PFSK-1 (cell line): ENCODE results near the gene COQ7.

Experiments
- FOXP2 ChIP-seq: optimal IDR thresholded peaks from 2 replicates; pipeline ENCODE3; 2011; ENCODE audit warnings: borderline replicate concordance, control low read depth, inconsistent platforms; ENCODE audit not compliant: insufficient read depth; ENCODE audit errors: extremely low read length, extremely low read depth
- POLR2AphosphoS5 ChIP-seq: IDR thresholded peaks from 2 replicates; pipeline ENCODE4 v1.6.1; 2012; ENCODE audit warnings: low read depth, mild to moderate bottlenecking, control low read depth, low read length, moderate library complexity
- SIN3A ChIP-seq: IDR thresholded peaks from 2 replicates; pipeline ENCODE4 v1.6.1; 2012; ENCODE audit warnings: mild to moderate bottlenecking, low read length, moderate library complexity, borderline replicate concordance; ENCODE audit not compliant: insufficient read depth
- TAF1 ChIP-seq: IDR thresholded peaks from 2 replicates; pipeline ENCODE4 v1.6.1; 2012; ENCODE audit warnings: low read length, control low read depth, borderline replicate concordance; ENCODE audit not compliant: insufficient read depth
- TF ChIP-seq, protein P1 (sequence below), 2 experiments: IDR thresholded peaks; 2 replicates each; pipeline versions ENCODE4 v1.6.1 to v1.8.0; 2011 to 2012; ENCODE audit warnings: low read depth in 2 of 2, low read length in 2 of 2, control low read depth in 1 of 2, inconsistent platforms in 1 of 2, mild to moderate bottlenecking in 1 of 2, moderate library complexity in 1 of 2; ENCODE audit not compliant: insufficient read depth in 1 of 2

Gene COQ7

GRCh38 chr16:19031738-19032137 lies 35.7 kb upstream of the COQ7 start:
- no peak for TF ChIP-seq FOXP2
- no peak for TF ChIP-seq SIN3A
- TF ChIP-seq, protein P1, sequence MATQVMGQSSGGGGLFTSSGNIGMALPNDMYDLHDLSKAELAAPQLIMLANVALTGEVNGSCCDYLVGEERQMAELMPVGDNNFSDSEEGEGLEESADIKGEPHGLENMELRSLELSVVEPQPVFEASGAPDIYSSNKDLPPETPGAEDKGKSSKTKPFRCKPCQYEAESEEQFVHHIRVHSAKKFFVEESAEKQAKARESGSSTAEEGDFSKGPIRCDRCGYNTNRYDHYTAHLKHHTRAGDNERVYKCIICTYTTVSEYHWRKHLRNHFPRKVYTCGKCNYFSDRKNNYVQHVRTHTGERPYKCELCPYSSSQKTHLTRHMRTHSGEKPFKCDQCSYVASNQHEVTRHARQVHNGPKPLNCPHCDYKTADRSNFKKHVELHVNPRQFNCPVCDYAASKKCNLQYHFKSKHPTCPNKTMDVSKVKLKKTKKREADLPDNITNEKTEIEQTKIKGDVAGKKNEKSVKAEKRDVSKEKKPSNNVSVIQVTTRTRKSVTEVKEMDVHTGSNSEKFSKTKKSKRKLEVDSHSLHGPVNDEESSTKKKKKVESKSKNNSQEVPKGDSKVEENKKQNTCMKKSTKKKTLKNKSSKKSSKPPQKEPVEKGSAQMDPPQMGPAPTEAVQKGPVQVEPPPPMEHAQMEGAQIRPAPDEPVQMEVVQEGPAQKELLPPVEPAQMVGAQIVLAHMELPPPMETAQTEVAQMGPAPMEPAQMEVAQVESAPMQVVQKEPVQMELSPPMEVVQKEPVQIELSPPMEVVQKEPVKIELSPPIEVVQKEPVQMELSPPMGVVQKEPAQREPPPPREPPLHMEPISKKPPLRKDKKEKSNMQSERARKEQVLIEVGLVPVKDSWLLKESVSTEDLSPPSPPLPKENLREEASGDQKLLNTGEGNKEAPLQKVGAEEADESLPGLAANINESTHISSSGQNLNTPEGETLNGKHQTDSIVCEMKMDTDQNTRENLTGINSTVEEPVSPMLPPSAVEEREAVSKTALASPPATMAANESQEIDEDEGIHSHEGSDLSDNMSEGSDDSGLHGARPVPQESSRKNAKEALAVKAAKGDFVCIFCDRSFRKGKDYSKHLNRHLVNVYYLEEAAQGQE (IDR thresholded peaks at IDR 0.05; ENCODE audit: insufficient read depth in 1 of 2, low read depth in 2 of 2, low read length in 2 of 2), result no peak
- no peak for TF ChIP-seq TAF1
- TF ChIP-seq POLR2AphosphoS5, result no peak

- TF ChIP-seq TAF1 (no peak), SIN3A (no peak), FOXP2 (no peak), POLR2AphosphoS5 (no peak)
- TF ChIP-seq, protein P1 (IDR thresholded peaks at IDR 0.05; ENCODE audit: insufficient read depth in 1 of 2, low read depth in 2 of 2, low read length in 2 of 2), result no peak
These were observed 33.7 kb upstream of the COQ7 start for GRCh38 chr16:19033761-19034160.

GRCh38 chr16:19040400-19040799 lies 27.0 kb upstream of the COQ7 start:
- no peak for TF ChIP-seq FOXP2

DNA sequence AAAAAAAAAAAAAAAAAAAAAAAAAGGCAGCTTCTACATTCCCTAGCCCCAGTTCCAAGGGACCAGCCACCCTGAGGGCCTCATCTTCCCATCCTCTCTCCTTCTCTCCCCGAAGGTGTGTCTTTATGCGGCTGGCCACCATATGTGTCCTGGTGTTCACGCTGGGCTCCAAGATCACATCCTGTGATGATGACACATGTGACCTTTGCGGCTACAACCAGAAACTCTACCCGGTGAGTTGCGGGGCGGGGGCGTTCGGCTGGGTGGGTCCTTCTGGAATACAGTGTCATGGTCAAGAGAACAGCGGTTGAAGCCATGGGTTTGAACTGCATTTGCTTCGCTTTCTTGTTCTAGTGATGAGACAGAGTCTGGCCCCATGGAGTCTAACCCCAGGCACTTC lies 22.6 kb upstream of the COQ7 start:
- TF ChIP-seq, protein P1 (IDR thresholded peaks at IDR 0.05; ENCODE audit: insufficient read depth in 1 of 2, low read depth in 2 of 2, low read length in 2 of 2), result no peak
- TF ChIP-seq FOXP2 (no peak), POLR2AphosphoS5 (no peak), TAF1 (no peak), SIN3A (no peak)

DNA sequence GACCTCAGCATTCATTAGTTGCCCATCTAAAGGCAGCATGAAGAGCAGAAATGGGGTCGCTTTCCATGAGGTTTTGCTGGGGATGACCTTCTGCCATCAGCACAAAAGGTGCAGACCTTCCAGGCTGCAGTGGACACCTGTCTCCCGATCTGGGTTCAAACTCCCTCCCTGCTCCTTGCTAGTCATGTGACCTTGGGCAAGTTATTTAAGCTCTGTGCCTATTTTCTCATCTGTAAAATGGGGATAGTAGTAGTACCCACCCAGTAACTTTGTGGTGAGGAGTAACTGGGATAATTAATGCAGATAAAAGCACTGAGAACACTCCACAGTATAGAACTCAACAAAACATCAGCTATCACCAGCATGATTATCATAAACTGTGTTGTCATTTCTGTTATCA lies 21.4 kb upstream of the COQ7 start:
- TF ChIP-seq, protein P1 (IDR thresholded peaks at IDR 0.05; ENCODE audit: insufficient read depth in 1 of 2, low read depth in 2 of 2, low read length in 2 of 2), result no peak
- TF ChIP-seq POLR2AphosphoS5, result no peak
- TF ChIP-seq FOXP2, result no peak
- no peak for TF ChIP-seq SIN3A
- TF ChIP-seq TAF1, result no peak
